ENCODE results near the gene INPP5A.

INPP5A gene

GRCh38 chr10:132616170-132616995 lies 78.8 kb downstream of the INPP5A start:
- no peak for DNase-seq

GRCh38 chr10:132616996-132617736 lies 79.6 kb downstream of the INPP5A start:
- no peak for DNase-seq

GRCh38 chr10:132617737-132618052 lies 80.1 kb downstream of the INPP5A start:
- no peak for DNase-seq

GRCh38 chr10:132618158-132618919 lies 80.8 kb downstream of the INPP5A start:
- DNase-seq, result no peak

- DNase-seq, result no peak
Measured at GRCh38 chr10:132619927-132620326, 82.3 kb downstream of the INPP5A start.

GRCh38 chr10:132624061-132624846 lies 86.7 kb downstream of the INPP5A start:
- DNase-seq, result no peak

- no peak for DNase-seq
Measured at GRCh38 chr10:132624847-132625471, 87.4 kb downstream of the INPP5A start.

GRCh38 chr10:132626019-132626760 lies 88.6 kb downstream of the INPP5A start:
- no peak for DNase-seq

- DNase-seq, result peak in 1 of 3 experiments; percentile 19
Measured at GRCh38 chr10:132626761-132627665, 89.4 kb downstream of the INPP5A start.

- peak in 2 of 3 experiments; percentile 7 to 42 for DNase-seq
Measured at GRCh38 chr10:132627666-132628531, 90.3 kb downstream of the INPP5A start.

GRCh38 chr10:132628966-132629900 lies 91.6 kb downstream of the INPP5A start:
- DNase-seq, result no peak

- no peak for DNase-seq
Measured at GRCh38 chr10:132630156-132630555, 92.6 kb downstream of the INPP5A start.

- DNase-seq, result no peak
Measured at GRCh38 chr10:132630666-132631337, 93.2 kb downstream of the INPP5A start.

- DNase-seq, result no peak
Measured at GRCh38 chr10:132631338-132631735, 93.8 kb downstream of the INPP5A start.

GRCh38 chr10:132632091-132632561 lies 94.5 kb downstream of the INPP5A start:
- no peak for DNase-seq

GRCh38 chr10:132632851-132633684 lies 95.5 kb downstream of the INPP5A start:
- no peak for DNase-seq
